Adrenal gland (tissue), 12 donors: ENCODE results near the gene TAF1C. TPM values are rescaled to one million over a fixed set of nuclear protein-coding genes. Genes with fewer than 3 reads are reported as not detected.

Experiments
- DNase-seq, 7 donors: peaks; one replicate each; pipeline ENCODE4 v3.0.0-alpha.2; 2019 to 2020
- H3K27ac ChIP-seq, 5 donors: fragments of 200-600 bp; sonication (generic) in 4 of 5; 1 replicate in 3 of 5; 2 replicates in 2 of 5; pipeline versions ENCODE4 v1.5.1 to v1.8.0; 2016 to 2020; ENCODE audit warnings: mild to moderate bottlenecking in 1 of 5
- H3K27me3 ChIP-seq: fragments of 200-600 bp; 2 replicates; pipeline ENCODE4 v1.8.0; 2021
- H3K36me3 ChIP-seq, 2 donors: fragments of 200-600 bp; replicated peaks in 1 of 2; 1 replicate in 1 of 2; 2 replicates in 1 of 2; pipeline versions ENCODE4 v1.5.1 to v1.8.0; 2018 to 2022
- H3K4me1 ChIP-seq, 2 donors: fragments of 200-600 bp; replicated peaks in 1 of 2; 1 replicate in 1 of 2; 2 replicates in 1 of 2; pipeline versions ENCODE4 v1.5.1 to v1.8.0; 2018 to 2021
- H3K4me3 ChIP-seq, 4 donors: fragments of 200-600 bp; sonication (generic) in 3 of 4; one replicate each; pipeline ENCODE4 v1.5.1; 2016 to 2018
- H3K9me3 ChIP-seq, 3 donors: fragments of 200-600 bp; sonication (generic) in 1 of 3; replicated peaks in 1 of 3; 1 replicate in 2 of 3; 2 replicates in 1 of 3; pipeline versions ENCODE4 v1.5.1 to v1.8.0; 2016 to 2021
- POLR2A ChIP-seq, 2 donors: fragments of 450-650 bp; IDR thresholded peaks; one replicate each; pipeline ENCODE4 v1.6.1; 2017; ENCODE audit warnings: antibody characterized with exemption in 2 of 2, mild to moderate bottlenecking in 2 of 2, moderate library complexity in 1 of 2
- WGBS, 4 donors: extraction: QIAGEN DNeasy Blood & Tissue Kit in 2 of 4; methylation state at CpG; one replicate each; pipeline versions ENCODE4 v1.1.5 to v1.1.7; 2013 to 2017; 5-methylcytosine and 5-hydroxymethylcytosine counted together
- intact Hi-C, 2 donors: fragments of 100-400 bp; cut with DNase I; formaldehyde crosslinking; loops; one replicate each; pipeline versions ENCODE4 v1.14.1 to v1.15.0; 2022 to 2023
- polyA plus RNA-seq, 3 donors: library from polyadenylated mRNA; stranded (reverse); fragments of 200-250 nt in 2 of 3; fragments of 350-450 nt in 1 of 3; fragmentation: Illumina TruSeq in 1 of 3; extraction: RNeasy Lipid Tissue Mini Kit (QIAGEN cat#74804) in 1 of 3; gene quantifications; one replicate each; pipeline ENCODE4 v1.2.3, GENCODE V29; 2013 to 2014
- total RNA-seq, 9 donors: library from RNA; depleted of rRNA in 4 of 9; stranded (reverse); fragments of >200 nt in 4 of 9; fragments of 120-200 nt in 1 of 9; fragmentation: NEBNext Ultra II Directional in 1 of 9; extraction: Animal tissue kit (Norgen Biotek cat#: 25700) in 1 of 9; gene quantifications; one replicate each; pipeline versions ENCODE4 v1.1.0 to v1.2.4, GENCODE V29; 2013 to 2023
- TF ChIP-seq, protein P1 (sequence below), 6 experiments: fragments of 450-650 bp in 4 of 6; fragments of 200-600 bp in 2 of 6; sonication (generic) in 1 of 6; IDR thresholded peaks; 1 replicate in 5 of 6; 2 replicates in 1 of 6; pipeline versions ENCODE4 v1.5.1 to v1.8.0; 2016 to 2021; ENCODE audit warnings: antibody characterized with exemption in 6 of 6, mild to moderate bottlenecking in 2 of 6, moderate library complexity in 1 of 6
- donor health status: healthy with polysubstance abuse.
- donor health status: Bipolar disorder and iron deficiency.
- donor health status: DM: yes; HTN: yes; CAD: no.
- donor health status: DM: no; HTN: no; CAD: no.
- donor health status: DM: no; HTN: no; CAD: no.
- donor health status: DM: yes; HTN: yes; CAD: no.

The TAF1C gene
- total and polyA plus RNA-seq, 12 donors: 6.4 to 205 (median 40.1) TPM

DNA sequence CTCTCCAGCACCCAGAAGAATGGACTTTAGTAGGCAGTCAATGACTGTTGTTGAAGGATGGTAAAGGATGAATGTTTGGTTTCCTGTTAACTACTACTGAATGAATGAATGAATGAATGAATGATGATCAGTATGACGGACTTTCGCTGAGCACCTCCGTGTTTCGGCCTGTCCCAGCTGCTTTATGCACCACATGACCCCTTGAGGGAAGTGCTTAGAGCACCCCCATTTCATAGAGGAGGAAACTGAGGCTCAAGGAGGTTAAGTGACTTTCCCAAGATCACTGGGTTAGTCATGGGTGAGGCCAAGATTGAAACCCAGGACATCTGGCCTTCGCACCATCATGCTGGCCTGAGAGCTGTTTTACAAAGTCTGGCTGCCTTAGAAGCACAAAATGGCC is 46.1 kb upstream of the TAF1C start:
- peaks cover 9% of the 10 kb centered on the region in 2 donors for H3K4me1 ChIP-seq
- 83 to 95% (median 94%) methylated on average over 5 of the region's 5 CpGs for WGBS, 4 donors
- TF ChIP-seq POLR2A (IDR thresholded peaks at IDR 0.05): no peak
- TF ChIP-seq, protein P1, sequence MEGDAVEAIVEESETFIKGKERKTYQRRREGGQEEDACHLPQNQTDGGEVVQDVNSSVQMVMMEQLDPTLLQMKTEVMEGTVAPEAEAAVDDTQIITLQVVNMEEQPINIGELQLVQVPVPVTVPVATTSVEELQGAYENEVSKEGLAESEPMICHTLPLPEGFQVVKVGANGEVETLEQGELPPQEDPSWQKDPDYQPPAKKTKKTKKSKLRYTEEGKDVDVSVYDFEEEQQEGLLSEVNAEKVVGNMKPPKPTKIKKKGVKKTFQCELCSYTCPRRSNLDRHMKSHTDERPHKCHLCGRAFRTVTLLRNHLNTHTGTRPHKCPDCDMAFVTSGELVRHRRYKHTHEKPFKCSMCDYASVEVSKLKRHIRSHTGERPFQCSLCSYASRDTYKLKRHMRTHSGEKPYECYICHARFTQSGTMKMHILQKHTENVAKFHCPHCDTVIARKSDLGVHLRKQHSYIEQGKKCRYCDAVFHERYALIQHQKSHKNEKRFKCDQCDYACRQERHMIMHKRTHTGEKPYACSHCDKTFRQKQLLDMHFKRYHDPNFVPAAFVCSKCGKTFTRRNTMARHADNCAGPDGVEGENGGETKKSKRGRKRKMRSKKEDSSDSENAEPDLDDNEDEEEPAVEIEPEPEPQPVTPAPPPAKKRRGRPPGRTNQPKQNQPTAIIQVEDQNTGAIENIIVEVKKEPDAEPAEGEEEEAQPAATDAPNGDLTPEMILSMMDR (IDR thresholded peaks at IDR 0.05): no peak
- no peak for DNase-seq
- no peaks in the 10 kb centered on the region for H3K27me3 ChIP-seq
- H3K27ac ChIP-seq: no peak overlapping the region
- no peak overlapping the region for H3K4me3 ChIP-seq
- no peaks in the 10 kb centered on the region for H3K9me3 ChIP-seq
- intact Hi-C loops: no loop called here
- no peaks in the 10 kb centered on the region for H3K36me3 ChIP-seq

DNA sequence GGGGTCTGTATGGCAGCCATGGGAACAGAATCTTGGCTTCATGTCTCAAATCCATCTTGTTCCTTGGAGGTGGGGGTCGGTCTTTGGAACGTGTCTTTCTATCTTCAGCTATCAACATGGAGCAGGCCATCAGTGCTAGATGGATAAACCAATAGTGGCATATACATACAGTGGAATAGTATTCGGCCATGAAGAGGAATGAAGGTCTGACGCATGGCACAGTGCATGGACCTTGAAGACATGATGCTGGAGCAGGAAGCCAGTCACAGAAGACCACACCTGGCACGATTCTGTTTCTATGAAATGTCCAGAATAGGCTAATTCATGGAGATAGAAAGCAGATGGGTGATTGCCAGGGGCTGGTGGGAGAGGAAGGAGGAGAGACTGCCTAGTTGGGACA is 45.2 kb upstream of the TAF1C start:
- WGBS, 4 donors: 85 to 93% (median 86%) methylated on average over 5 of the region's 5 CpGs
- intact Hi-C loops: no loop called here
- no peak for TF ChIP-seq POLR2A (IDR thresholded peaks at IDR 0.05)
- TF ChIP-seq, protein P1 (IDR thresholded peaks at IDR 0.05): no peak

DNA sequence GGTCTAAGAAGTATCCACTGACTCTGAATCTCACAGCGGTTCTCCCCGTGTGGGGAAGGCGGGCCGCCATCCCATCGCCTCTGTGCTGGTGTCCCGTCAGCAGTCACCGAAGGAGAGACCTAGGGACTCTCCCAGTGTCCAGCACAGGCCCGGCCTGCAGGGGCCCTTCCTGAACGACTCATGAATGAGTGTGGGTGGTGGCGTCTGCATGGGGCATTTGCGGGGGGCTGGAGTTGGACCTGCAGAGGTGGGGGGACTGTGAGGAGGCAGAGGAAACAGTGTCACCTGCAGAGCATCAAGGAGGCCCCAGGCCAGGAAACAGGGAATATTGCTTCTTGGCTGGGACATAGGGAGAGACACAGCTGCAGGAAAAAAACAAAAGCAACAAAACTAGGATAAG is 42.6 kb upstream of the TAF1C start:
- H3K4me3 ChIP-seq: no peak overlapping the region
- TF ChIP-seq, protein P1 (IDR thresholded peaks at IDR 0.05): no peak
- no peak for TF ChIP-seq POLR2A (IDR thresholded peaks at IDR 0.05)
- 93 to 96% (median 94%) methylated on average over 5 to 11 of the region's 11 CpGs for WGBS, 4 donors
- H3K27ac ChIP-seq: no peak overlapping the region
- intact Hi-C loops: no loop called here
- peaks cover 12 to 13% of the 10 kb centered on the region in 2 donors for H3K4me1 ChIP-seq
- no peaks in the 10 kb centered on the region for H3K27me3 ChIP-seq
- H3K9me3 ChIP-seq: no peaks in the 10 kb centered on the region
- no peaks in the 10 kb centered on the region for H3K36me3 ChIP-seq
- DNase-seq: no peak

More for the DNA sequence above, 45.2 kb upstream of the TAF1C start:
- no peak for DNase-seq
- H3K27ac ChIP-seq: no peak overlapping the region
- H3K4me1 ChIP-seq: peaks cover 12 to 13% of the 10 kb centered on the region in 2 donors
- H3K9me3 ChIP-seq: no peaks in the 10 kb centered on the region
- no peaks in the 10 kb centered on the region for H3K27me3 ChIP-seq
- no peaks in the 10 kb centered on the region for H3K36me3 ChIP-seq
- H3K4me3 ChIP-seq: no peak overlapping the region

DNA sequence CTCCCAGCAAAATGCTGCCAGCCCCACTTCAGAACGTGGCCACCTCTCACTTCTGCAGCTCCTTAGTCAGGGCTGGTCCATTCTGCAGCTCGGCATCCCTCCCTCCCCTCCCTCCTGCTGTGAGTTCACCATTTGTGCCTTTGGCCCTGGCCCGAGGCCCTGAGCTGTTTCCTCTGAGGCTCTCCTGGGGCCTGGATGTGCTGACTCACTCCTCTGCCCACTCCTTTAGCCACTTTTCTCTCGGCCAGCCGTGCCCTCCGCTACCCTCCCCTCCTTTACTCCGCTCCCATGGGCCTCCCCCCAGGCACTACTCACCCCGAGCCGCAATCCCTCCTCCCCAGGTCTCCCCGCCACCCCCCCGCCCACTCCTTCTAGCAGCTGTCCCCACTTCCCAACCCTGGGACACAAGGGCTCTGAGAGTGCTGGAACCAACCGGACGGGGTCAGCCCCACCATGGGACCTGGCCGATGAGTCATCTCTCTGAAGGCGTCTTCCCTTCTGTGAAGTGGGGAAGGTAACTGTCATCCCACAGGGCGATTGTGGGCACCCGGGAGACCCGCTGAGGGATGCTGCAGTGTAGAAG is 41.5 kb upstream of the TAF1C start:
- no peaks in the 10 kb centered on the region for H3K36me3 ChIP-seq
- peaks cover 12 to 13% of the 10 kb centered on the region in 2 donors for H3K4me1 ChIP-seq
- intact Hi-C loops: no loop called here
- no peaks in the 10 kb centered on the region for H3K27me3 ChIP-seq
- 4 to 18% (median 15%) methylated on average over 6 to 18 of the region's 18 CpGs for WGBS, 4 donors
- peak overlapping the region in 2 of 5 donors; percentile 52 to 84 for H3K27ac ChIP-seq
- TF ChIP-seq, protein P1 (IDR thresholded peaks at IDR 0.05): no peak
- TF ChIP-seq POLR2A (IDR thresholded peaks at IDR 0.05): no peak
- no peaks in the 10 kb centered on the region for H3K9me3 ChIP-seq
- H3K4me3 ChIP-seq: peak overlapping the region in 1 of 4 donors; percentile 21
- DNase-seq: peak; percentile 65 to 91 (median 89)
